ENCODE results near the gene CYTL1.

DNA sequence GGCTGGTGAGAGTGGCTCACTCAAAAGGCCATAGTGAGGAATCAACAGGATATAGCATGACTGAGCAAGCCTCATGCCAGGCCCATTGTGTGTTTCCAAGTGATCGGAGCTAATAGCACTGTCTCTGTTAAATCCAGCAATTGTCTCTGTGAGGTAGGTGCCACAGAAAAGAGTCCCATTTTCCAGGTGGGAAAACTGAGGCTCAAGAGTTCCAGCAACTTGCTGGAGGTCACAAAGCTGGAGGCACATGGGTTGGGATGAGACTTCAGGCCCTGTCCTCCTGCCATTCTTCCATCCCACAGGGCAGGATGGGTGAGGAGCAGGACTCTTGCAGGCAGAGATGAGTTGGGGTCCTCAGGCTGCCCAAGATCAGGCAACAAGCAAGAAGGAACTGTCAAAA lies 1.1 kb upstream of the CYTL1 start:
- TF ChIP-seq, protein P1, sequence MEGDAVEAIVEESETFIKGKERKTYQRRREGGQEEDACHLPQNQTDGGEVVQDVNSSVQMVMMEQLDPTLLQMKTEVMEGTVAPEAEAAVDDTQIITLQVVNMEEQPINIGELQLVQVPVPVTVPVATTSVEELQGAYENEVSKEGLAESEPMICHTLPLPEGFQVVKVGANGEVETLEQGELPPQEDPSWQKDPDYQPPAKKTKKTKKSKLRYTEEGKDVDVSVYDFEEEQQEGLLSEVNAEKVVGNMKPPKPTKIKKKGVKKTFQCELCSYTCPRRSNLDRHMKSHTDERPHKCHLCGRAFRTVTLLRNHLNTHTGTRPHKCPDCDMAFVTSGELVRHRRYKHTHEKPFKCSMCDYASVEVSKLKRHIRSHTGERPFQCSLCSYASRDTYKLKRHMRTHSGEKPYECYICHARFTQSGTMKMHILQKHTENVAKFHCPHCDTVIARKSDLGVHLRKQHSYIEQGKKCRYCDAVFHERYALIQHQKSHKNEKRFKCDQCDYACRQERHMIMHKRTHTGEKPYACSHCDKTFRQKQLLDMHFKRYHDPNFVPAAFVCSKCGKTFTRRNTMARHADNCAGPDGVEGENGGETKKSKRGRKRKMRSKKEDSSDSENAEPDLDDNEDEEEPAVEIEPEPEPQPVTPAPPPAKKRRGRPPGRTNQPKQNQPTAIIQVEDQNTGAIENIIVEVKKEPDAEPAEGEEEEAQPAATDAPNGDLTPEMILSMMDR (IDR thresholded peaks at IDR 0.05), result no peak
- TF ChIP-seq POLR2AphosphoS5 (IDR thresholded peaks at IDR 0.05) (no peak), POLR2A (IDR thresholded peaks at IDR 0.05) (no peak)
